ENCODE results near the gene HARS2. TPM values are rescaled to one million over a fixed set of nuclear protein-coding genes. Genes with fewer than 3 reads are reported as not detected.

The HARS2 gene
- total and polyA plus RNA-seq, 10 of the 15 experiments (the other 5 are each of a cell fraction or from before 2014, with no cell fraction given): 9.3 to 34.3 (median 24.8) TPM

- TF ChIP-seq BCL11A (IDR thresholded peaks at IDR 0.05; ENCODE audit: low read depth, low read length) (peak; percentile 71), POLR2A (IDR thresholded peaks at IDR 0.05; ENCODE audit: low read depth, low read length) (peak; percentile 72), NFYB (IDR thresholded peaks at IDR 0.05; ENCODE audit: insufficient read depth, low read depth, low read length) (no peak), ZSCAN29 (IDR thresholded peaks at IDR 0.05) (peak; percentile 95), EGR1 (IDR thresholded peaks at IDR 0.05; ENCODE audit: borderline replicate concordance in 1 of 2, low read depth in 2 of 2, low read length in 2 of 2) (peak in 1 of 2 experiments; percentile 83; a peak in 2 of 3 replicates), MYC (IDR thresholded peaks at IDR 0.05; ENCODE audit: insufficient read depth, insufficient read length, insufficient replicate concordance, low read length, severe bottlenecking) (no peak), RCOR1 (conservative IDR thresholded peaks at IDR 0.05; ENCODE audit: low read depth, low read length) (peak; percentile 91), WRNIP1 (IDR thresholded peaks at IDR 0.05; ENCODE audit: borderline replicate concordance, low read depth, low read length) (peak; percentile 92; the same call in 1 of the 2 replicates), ETV6 (conservative IDR thresholded peaks at IDR 0.05 in 1 of 2, IDR thresholded peaks at IDR 0.05 in 1 of 2; ENCODE audit: borderline replicate concordance in 1 of 2, low read depth in 1 of 2) (peak in 1 of 2 experiments; percentile 60; a peak in 1 of 4 replicates), BCL3 (IDR thresholded peaks at IDR 0.05; ENCODE audit: borderline replicate concordance, insufficient read depth, low read depth, low read length, poor library complexity, severe bottlenecking) (peak; percentile 33), JUND (IDR thresholded peaks at IDR 0.05; ENCODE audit: low read depth, low read length) (peak; percentile 98), MTA3 (IDR thresholded peaks at IDR 0.05; ENCODE audit: borderline replicate concordance, low read length) (peak; percentile 79; the same call in 1 of the 2 replicates), IRF4 (IDR thresholded peaks at IDR 0.05; ENCODE audit: low read depth, low read length) (peak; percentile 100), BACH1 (IDR thresholded peaks at IDR 0.05; ENCODE audit: borderline replicate concordance) (peak; percentile 100), TCF12 (IDR thresholded peaks at IDR 0.05; ENCODE audit: low read depth, low read length) (0 out of 2 replicates have a peak, but pooled peaks have one; percentile 21), NR2F1 (conservative IDR thresholded peaks at IDR 0.05) (peak; percentile 80), SMARCA5 (IDR thresholded peaks at IDR 0.05) (peak; percentile 87; the same call in 1 of the 2 replicates), ZNF622 (IDR thresholded peaks at IDR 0.05) (no peak), CREB1 (IDR thresholded peaks at IDR 0.05; ENCODE audit: low read depth) (peak; percentile 97), TBL1XR1 (IDR thresholded peaks at IDR 0.05; ENCODE audit: low read depth, low read length) (peak; percentile 98), HCFC1 (IDR thresholded peaks at IDR 0.05; ENCODE audit: low read length) (no peak), BHLHE40 (IDR thresholded peaks at IDR 0.05; ENCODE audit: borderline replicate concordance in 1 of 2, low read depth in 2 of 2, low read length in 1 of 2) (peak; percentile 44 to 50; a peak in 1 of 4 replicates), KAT2A (conservative IDR thresholded peaks at IDR 0.05; ENCODE audit: control insufficient read depth, low read depth, low read length) (no peak)
- TF ChIP-seq, protein P1, sequence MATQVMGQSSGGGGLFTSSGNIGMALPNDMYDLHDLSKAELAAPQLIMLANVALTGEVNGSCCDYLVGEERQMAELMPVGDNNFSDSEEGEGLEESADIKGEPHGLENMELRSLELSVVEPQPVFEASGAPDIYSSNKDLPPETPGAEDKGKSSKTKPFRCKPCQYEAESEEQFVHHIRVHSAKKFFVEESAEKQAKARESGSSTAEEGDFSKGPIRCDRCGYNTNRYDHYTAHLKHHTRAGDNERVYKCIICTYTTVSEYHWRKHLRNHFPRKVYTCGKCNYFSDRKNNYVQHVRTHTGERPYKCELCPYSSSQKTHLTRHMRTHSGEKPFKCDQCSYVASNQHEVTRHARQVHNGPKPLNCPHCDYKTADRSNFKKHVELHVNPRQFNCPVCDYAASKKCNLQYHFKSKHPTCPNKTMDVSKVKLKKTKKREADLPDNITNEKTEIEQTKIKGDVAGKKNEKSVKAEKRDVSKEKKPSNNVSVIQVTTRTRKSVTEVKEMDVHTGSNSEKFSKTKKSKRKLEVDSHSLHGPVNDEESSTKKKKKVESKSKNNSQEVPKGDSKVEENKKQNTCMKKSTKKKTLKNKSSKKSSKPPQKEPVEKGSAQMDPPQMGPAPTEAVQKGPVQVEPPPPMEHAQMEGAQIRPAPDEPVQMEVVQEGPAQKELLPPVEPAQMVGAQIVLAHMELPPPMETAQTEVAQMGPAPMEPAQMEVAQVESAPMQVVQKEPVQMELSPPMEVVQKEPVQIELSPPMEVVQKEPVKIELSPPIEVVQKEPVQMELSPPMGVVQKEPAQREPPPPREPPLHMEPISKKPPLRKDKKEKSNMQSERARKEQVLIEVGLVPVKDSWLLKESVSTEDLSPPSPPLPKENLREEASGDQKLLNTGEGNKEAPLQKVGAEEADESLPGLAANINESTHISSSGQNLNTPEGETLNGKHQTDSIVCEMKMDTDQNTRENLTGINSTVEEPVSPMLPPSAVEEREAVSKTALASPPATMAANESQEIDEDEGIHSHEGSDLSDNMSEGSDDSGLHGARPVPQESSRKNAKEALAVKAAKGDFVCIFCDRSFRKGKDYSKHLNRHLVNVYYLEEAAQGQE (IDR thresholded peaks at IDR 0.05; ENCODE audit: low read depth, low read length): peak; percentile 92
- TF ChIP-seq, protein P2, sequence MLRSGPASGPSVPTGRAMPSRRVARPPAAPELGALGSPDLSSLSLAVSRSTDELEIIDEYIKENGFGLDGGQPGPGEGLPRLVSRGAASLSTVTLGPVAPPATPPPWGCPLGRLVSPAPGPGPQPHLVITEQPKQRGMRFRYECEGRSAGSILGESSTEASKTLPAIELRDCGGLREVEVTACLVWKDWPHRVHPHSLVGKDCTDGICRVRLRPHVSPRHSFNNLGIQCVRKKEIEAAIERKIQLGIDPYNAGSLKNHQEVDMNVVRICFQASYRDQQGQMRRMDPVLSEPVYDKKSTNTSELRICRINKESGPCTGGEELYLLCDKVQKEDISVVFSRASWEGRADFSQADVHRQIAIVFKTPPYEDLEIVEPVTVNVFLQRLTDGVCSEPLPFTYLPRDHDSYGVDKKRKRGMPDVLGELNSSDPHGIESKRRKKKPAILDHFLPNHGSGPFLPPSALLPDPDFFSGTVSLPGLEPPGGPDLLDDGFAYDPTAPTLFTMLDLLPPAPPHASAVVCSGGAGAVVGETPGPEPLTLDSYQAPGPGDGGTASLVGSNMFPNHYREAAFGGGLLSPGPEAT (IDR thresholded peaks at IDR 0.05; ENCODE audit: low read depth): peak; percentile 45; the same call in 1 of the 2 replicates
Observed at GRCh38 chr5:140710899-140711552, 19.8 kb downstream of the HARS2 start (continued).

Data from GM12878 (cell line).